ENCODE measurements around the gene ID3.

Gene ID3

DNA sequence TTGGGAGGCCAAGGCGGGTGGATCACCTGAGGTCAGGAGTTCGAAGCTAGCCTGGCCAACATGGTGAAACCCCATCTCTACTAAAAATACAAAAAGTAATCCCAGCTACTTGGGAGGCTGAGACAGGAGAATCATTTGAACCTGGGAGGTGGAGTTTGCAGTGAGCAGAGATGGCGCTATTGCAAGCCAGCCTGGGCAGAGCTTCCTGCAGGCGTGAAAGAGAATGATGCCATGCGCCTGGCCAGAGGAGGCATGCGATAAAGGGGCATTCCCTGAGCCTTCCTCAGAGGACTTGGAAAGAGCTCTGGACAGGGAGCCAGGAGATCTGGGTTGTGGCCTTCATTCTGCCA is 31.4 kb downstream of the ID3 start:
- no peak for TF ChIP-seq CTCF (IDR thresholded peaks at IDR 0.05)

GRCh38 chr1:23527366-23527765 is 31.9 kb downstream of the ID3 start:
- TF ChIP-seq CTCF (IDR thresholded peaks at IDR 0.05), result no peak

DNA sequence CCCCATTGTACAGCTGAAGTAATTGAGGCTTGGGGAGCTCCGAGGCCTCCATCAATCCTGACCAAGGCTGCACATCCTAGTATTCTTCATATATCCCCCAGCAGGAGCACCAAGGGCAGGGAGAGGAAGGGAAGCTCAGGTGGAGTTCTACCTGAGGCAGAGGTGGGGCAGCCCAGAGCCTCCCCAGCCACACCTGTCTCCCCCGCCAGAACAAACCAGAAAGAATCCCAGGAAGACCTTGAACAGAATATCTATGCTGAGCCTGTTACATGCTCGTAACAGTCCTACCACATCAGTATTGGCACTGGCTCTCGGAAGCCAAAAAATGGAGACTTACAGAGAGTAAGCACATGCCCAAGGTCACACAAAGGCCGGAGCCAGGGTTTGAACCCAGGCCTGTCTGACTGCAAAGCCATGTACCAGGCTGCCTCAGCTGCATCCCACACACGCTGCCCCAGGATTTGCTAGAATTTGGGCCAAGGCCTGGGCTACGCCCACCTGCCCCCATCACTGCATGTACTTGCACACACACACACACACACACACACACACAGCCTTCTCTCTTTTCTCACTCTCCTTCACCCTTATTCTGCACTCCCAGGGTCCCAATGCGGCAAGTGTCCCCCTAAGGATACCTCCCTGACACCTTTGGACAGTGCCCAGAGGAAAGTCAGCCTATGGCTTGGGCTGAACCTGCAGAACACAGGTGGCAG is 32.8 kb downstream of the ID3 start:
- no peak for TF ChIP-seq CTCF (IDR thresholded peaks at IDR 0.05)

GRCh38 chr1:23525558-23526250 is 33.6 kb downstream of the ID3 start:
- TF ChIP-seq CTCF (IDR thresholded peaks at IDR 0.05), result no peak

GRCh38 chr1:23524716-23525401 is 34.4 kb downstream of the ID3 start:
- no peak for TF ChIP-seq CTCF (IDR thresholded peaks at IDR 0.05)

GRCh38 chr1:23524163-23524562 is 35.1 kb downstream of the ID3 start:
- TF ChIP-seq CTCF (IDR thresholded peaks at IDR 0.05), result no peak

DNA sequence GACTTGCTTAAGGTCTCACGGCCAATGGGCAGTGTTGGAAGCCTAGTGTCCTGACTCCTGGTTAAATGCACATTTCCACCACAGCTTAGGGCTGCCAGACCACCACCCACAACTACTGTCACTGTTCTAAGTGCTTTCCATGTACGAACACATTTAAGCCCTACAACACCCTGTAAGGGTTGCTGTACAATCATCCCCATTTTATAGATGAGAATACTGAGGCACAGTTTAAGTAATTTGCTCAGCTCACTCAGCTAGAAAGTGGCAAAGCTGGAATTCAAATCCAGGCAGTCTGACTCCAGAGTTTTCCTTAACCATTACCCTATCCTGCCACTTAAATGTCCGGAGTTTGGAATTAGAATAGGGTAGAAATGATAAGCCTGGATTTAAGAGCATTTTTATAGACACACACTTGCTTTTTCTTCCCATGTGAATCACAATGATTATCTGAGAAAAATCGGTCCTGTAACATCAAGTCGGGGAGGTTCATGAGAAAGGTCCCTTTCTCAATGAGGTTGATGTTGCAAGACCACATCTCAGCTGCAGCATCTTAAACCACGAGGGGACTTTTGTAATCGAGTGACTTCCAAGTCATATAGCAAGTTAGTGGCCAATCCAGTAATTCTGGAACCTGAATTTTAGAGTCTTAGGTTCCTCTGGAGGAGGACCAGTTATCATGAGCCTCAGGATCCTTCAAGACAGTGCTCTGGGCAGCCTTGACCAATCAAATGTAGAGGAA is 36.9 kb downstream of the ID3 start:
- TF ChIP-seq CTCF (IDR thresholded peaks at IDR 0.05), result no peak

Data from LNCAP (cell line).